ENCODE measurements around the gene AMDHD2. TPM values are rescaled to one million over a fixed set of nuclear protein-coding genes. Genes with fewer than 3 reads are reported as not detected.
A peak's percentile ranks its signal among the peaks of the same experiment; 100 is the strongest.

Gene AMDHD2
- polyA plus RNA-seq, 1 donor: 88.0 TPM

- no CpG with 5 or more reads among the region's 23 CpGs for WGBS (ENCODE audit: insufficient coverage, low lambda C conversion rate)
Observed at GRCh38 chr16:2490190-2491105, 29.7 kb upstream of the AMDHD2 start.

GRCh38 chr16:2492292-2492691 lies 27.9 kb upstream of the AMDHD2 start:
- no peak overlapping the region for H3K27ac ChIP-seq (ENCODE audit: low read length)
- H3K4me3 ChIP-seq (ENCODE audit: low read length): no peak overlapping the region
- H3K9me3 ChIP-seq (ENCODE audit: control insufficient read depth, low read depth, low read length): no peaks in the 10 kb centered on the region
- peaks cover 25% of the 10 kb centered on the region for H3K36me3 ChIP-seq (ENCODE audit: control insufficient read depth, insufficient read depth, low read length)
- H3K27me3 ChIP-seq (ENCODE audit: control insufficient read depth, insufficient read depth, low read length): no peaks in the 10 kb centered on the region
- no CpG with 5 or more reads among the region's 13 CpGs for WGBS (ENCODE audit: insufficient coverage, low lambda C conversion rate)
- DNase-seq: peak in 1 of 2 donors; percentile 34
- peaks cover 13% of the 10 kb centered on the region for H3K4me1 ChIP-seq (ENCODE audit: control insufficient read depth, insufficient read depth, low read length)

More at GRCh38 chr16:2490190-2491105, 29.7 kb upstream of the AMDHD2 start:
- Histone ChIP-seq H3K27me3 (ENCODE audit: control insufficient read depth, insufficient read depth, low read length) (no peaks in the 10 kb centered on the region), H3K9me3 (ENCODE audit: control insufficient read depth, low read depth, low read length) (no peaks in the 10 kb centered on the region), H3K4me1 (ENCODE audit: control insufficient read depth, insufficient read depth, low read length) (peaks cover 18% of the 10 kb centered on the region), H3K4me3 (ENCODE audit: low read length) (no peak overlapping the region), H3K27ac (ENCODE audit: low read length) (no peak overlapping the region), H3K36me3 (ENCODE audit: control insufficient read depth, insufficient read depth, low read length) (peaks cover 16% of the 10 kb centered on the region)
- DNase-seq: no peak

- Histone ChIP-seq H3K4me3 (ENCODE audit: low read length) (no peak overlapping the region), H3K9me3 (ENCODE audit: control insufficient read depth, low read depth, low read length) (no peaks in the 10 kb centered on the region), H3K27me3 (ENCODE audit: control insufficient read depth, insufficient read depth, low read length) (no peaks in the 10 kb centered on the region), H3K36me3 (ENCODE audit: control insufficient read depth, insufficient read depth, low read length) (peaks cover 37% of the 10 kb centered on the region), H3K4me1 (ENCODE audit: control insufficient read depth, insufficient read depth, low read length) (peaks cover 13% of the 10 kb centered on the region), H3K27ac (ENCODE audit: low read length) (no peak overlapping the region)
- no peak for DNase-seq
- WGBS (ENCODE audit: insufficient coverage, low lambda C conversion rate): no CpG with 5 or more reads among the region's 6 CpGs
Observed at GRCh38 chr16:2493605-2494004, 26.6 kb upstream of the AMDHD2 start.

GRCh38 chr16:2494616-2495015 lies 25.6 kb upstream of the AMDHD2 start:
- WGBS (ENCODE audit: insufficient coverage, low lambda C conversion rate): no CpG with 5 or more reads among the region's 5 CpGs
- H3K9me3 ChIP-seq (ENCODE audit: control insufficient read depth, low read depth, low read length): no peaks in the 10 kb centered on the region
- no peak overlapping the region for H3K27ac ChIP-seq (ENCODE audit: low read length)
- peaks cover 13% of the 10 kb centered on the region for H3K4me1 ChIP-seq (ENCODE audit: control insufficient read depth, insufficient read depth, low read length)
- no peak overlapping the region for H3K4me3 ChIP-seq (ENCODE audit: low read length)
- H3K36me3 ChIP-seq (ENCODE audit: control insufficient read depth, insufficient read depth, low read length): peaks cover 44% of the 10 kb centered on the region
- no peaks in the 10 kb centered on the region for H3K27me3 ChIP-seq (ENCODE audit: control insufficient read depth, insufficient read depth, low read length)
- DNase-seq: no peak

GRCh38 chr16:2495041-2495440 lies 25.1 kb upstream of the AMDHD2 start:
- Histone ChIP-seq H3K27me3 (ENCODE audit: control insufficient read depth, insufficient read depth, low read length) (no peaks in the 10 kb centered on the region), H3K36me3 (ENCODE audit: control insufficient read depth, insufficient read depth, low read length) (peaks cover 45% of the 10 kb centered on the region), H3K27ac (ENCODE audit: low read length) (no peak overlapping the region), H3K9me3 (ENCODE audit: control insufficient read depth, low read depth, low read length) (no peaks in the 10 kb centered on the region), H3K4me1 (ENCODE audit: control insufficient read depth, insufficient read depth, low read length) (peaks cover 13% of the 10 kb centered on the region), H3K4me3 (ENCODE audit: low read length) (no peak overlapping the region)
- no peak for DNase-seq
- WGBS (ENCODE audit: insufficient coverage, low lambda C conversion rate): no CpG with 5 or more reads among the region's 5 CpGs

- no peak for DNase-seq
- Histone ChIP-seq H3K36me3 (ENCODE audit: control insufficient read depth, insufficient read depth, low read length) (peaks cover 37% of the 10 kb centered on the region), H3K4me3 (ENCODE audit: low read length) (no peak overlapping the region), H3K9me3 (ENCODE audit: control insufficient read depth, low read depth, low read length) (no peaks in the 10 kb centered on the region), H3K27me3 (ENCODE audit: control insufficient read depth, insufficient read depth, low read length) (no peaks in the 10 kb centered on the region), H3K4me1 (ENCODE audit: control insufficient read depth, insufficient read depth, low read length) (peaks cover 18% of the 10 kb centered on the region), H3K27ac (ENCODE audit: low read length) (no peak overlapping the region)
- WGBS (ENCODE audit: insufficient coverage, low lambda C conversion rate): no CpG with 5 or more reads among the region's 62 CpGs
Observed at GRCh38 chr16:2496223-2497115, 23.7 kb upstream of the AMDHD2 start.

- peaks cover 37% of the 10 kb centered on the region for H3K36me3 ChIP-seq (ENCODE audit: control insufficient read depth, insufficient read depth, low read length)
- no peaks in the 10 kb centered on the region for H3K9me3 ChIP-seq (ENCODE audit: control insufficient read depth, low read depth, low read length)
- peaks cover 19% of the 10 kb centered on the region for H3K4me1 ChIP-seq (ENCODE audit: control insufficient read depth, insufficient read depth, low read length)
- H3K4me3 ChIP-seq (ENCODE audit: low read length): no peak overlapping the region
- no peak for DNase-seq
- H3K27me3 ChIP-seq (ENCODE audit: control insufficient read depth, insufficient read depth, low read length): no peaks in the 10 kb centered on the region
- WGBS (ENCODE audit: insufficient coverage, low lambda C conversion rate): no CpG with 5 or more reads among the region's 21 CpGs
- no peak overlapping the region for H3K27ac ChIP-seq (ENCODE audit: low read length)
Observed at GRCh38 chr16:2497116-2497630, 23.0 kb upstream of the AMDHD2 start.

GRCh38 chr16:2497695-2498484 lies 22.3 kb upstream of the AMDHD2 start:
- no CpG with 5 or more reads among the region's 26 CpGs for WGBS (ENCODE audit: insufficient coverage, low lambda C conversion rate)
- Histone ChIP-seq H3K27me3 (ENCODE audit: control insufficient read depth, insufficient read depth, low read length) (no peaks in the 10 kb centered on the region), H3K9me3 (ENCODE audit: control insufficient read depth, low read depth, low read length) (no peaks in the 10 kb centered on the region), H3K36me3 (ENCODE audit: control insufficient read depth, insufficient read depth, low read length) (peaks cover 37% of the 10 kb centered on the region), H3K4me1 (ENCODE audit: control insufficient read depth, insufficient read depth, low read length) (peaks cover 19% of the 10 kb centered on the region), H3K27ac (ENCODE audit: low read length) (no peak overlapping the region), H3K4me3 (ENCODE audit: low read length) (no peak overlapping the region)
- no peak for DNase-seq

- no peaks in the 10 kb centered on the region for H3K27me3 ChIP-seq (ENCODE audit: control insufficient read depth, insufficient read depth, low read length)
- H3K4me1 ChIP-seq (ENCODE audit: control insufficient read depth, insufficient read depth, low read length): peaks cover 25% of the 10 kb centered on the region
- peaks cover 33% of the 10 kb centered on the region for H3K36me3 ChIP-seq (ENCODE audit: control insufficient read depth, insufficient read depth, low read length)
- H3K4me3 ChIP-seq (ENCODE audit: low read length): no peak overlapping the region
- DNase-seq: no peak
- no peak overlapping the region for H3K27ac ChIP-seq (ENCODE audit: low read length)
- H3K9me3 ChIP-seq (ENCODE audit: control insufficient read depth, low read depth, low read length): no peaks in the 10 kb centered on the region
- no CpG with 5 or more reads among the region's 15 CpGs for WGBS (ENCODE audit: insufficient coverage, low lambda C conversion rate)
Observed at GRCh38 chr16:2498531-2499253, 21.5 kb upstream of the AMDHD2 start.
